Peyer's patch (tissue), 4 donors: ENCODE data around the gene HLA-G. TPM values are rescaled to one million over a fixed set of nuclear protein-coding genes. Genes with fewer than 3 reads are reported as not detected.

Source experiments
- DNase-seq, 3 donors: peaks; one replicate each; pipeline ENCODE4 v3.0.0-alpha.2; 2017 to 2019
- H3K27ac ChIP-seq, 4 donors: fragments of 200-600 bp; sonication (generic); one replicate each; pipeline ENCODE4 v1.5.1; 2016 to 2019
- H3K27me3 ChIP-seq, 2 donors: fragments of 200-600 bp; sonication (generic); one replicate each; pipeline ENCODE4 v1.5.1; 2019
- H3K36me3 ChIP-seq, 3 donors: fragments of 200-600 bp; sonication (generic); one replicate each; pipeline ENCODE4 v1.5.1; 2016 to 2019
- H3K4me1 ChIP-seq, 4 donors: fragments of 200-600 bp; sonication (generic); one replicate each; pipeline ENCODE4 v1.5.1; 2016 to 2019
- H3K4me3 ChIP-seq, 4 donors: fragments of 200-600 bp; sonication (generic); 1 replicate in 3 of 4; 2 replicates in 1 of 4; pipeline ENCODE4 v1.5.1; 2016 to 2019; ENCODE audit warnings: mild to moderate bottlenecking in 1 of 4
- H3K9me3 ChIP-seq, 4 donors: fragments of 200-600 bp; sonication (generic); one replicate each; pipeline ENCODE4 v1.5.1; 2016 to 2019; ENCODE audit warnings: mild to moderate bottlenecking in 1 of 4
- CTCF ChIP-seq, 6 experiments: fragments of 450-650 bp in 4 of 6; fragments of 200-600 bp in 2 of 6; sonication (generic) in 1 of 6; IDR thresholded peaks; one replicate each; pipeline ENCODE4 v1.5.1; 2017 to 2019; ENCODE audit warnings: antibody characterized with exemption in 6 of 6, mild to moderate bottlenecking in 3 of 6, moderate library complexity in 1 of 6
- POLR2A ChIP-seq, 2 donors: fragments of 450-650 bp; IDR thresholded peaks; one replicate each; pipeline ENCODE4 v1.5.1; 2017; ENCODE audit warnings: antibody characterized with exemption in 2 of 2, mild to moderate bottlenecking in 2 of 2, moderate library complexity in 2 of 2
- total RNA-seq, 4 donors: library from RNA; depleted of rRNA; stranded (reverse); fragments of >200 nt; gene quantifications; one replicate each; pipeline ENCODE4 v1.1.0, GENCODE V29; 2016

Gene HLA-G
- total RNA-seq, 4 donors from 2014 or later = 0.67 TPM; not detected in 3

GRCh38 chr6:29847871-29848630 is 20.4 kb downstream of the HLA-G start:
- no peak overlapping the region for H3K4me3 ChIP-seq

DNA sequence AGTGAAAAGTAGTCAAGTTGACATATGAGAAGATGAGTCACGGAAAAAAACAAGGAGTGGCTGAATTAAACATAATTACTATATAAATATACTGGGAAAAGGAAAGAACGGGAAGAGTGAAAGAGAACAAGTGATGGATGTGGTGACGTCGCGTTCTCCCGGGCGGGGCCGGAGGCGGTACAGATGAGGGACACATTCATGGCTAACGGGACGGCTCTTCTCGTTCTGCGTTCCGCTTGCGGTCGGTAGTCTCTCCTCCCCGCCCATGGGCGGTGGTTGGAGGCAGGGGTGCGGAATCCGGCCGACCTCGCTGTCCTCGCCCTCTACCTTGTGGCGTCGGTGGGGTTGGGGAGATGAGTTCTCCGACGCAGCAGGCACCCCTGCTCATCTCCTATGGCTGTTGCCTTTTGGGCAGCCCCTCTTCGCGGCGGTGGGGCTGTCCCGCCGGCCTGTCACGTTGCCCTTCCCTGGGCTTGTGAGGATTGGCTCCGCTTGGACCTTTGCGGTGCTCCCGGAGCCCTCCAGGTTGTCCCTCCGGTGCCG is 22.5 kb downstream of the HLA-G start:
- H3K27me3 ChIP-seq = peaks cover 0 to 4% of the 10 kb centered on the region in 2 donors
- DNase-seq = peak; percentile 54 to 78 (median 65)
- H3K27ac ChIP-seq = no peak overlapping the region
- peak overlapping the region in 3 of 4 donors; percentile 3 to 39 (median 29) for H3K4me3 ChIP-seq
- no peaks in the 10 kb centered on the region for H3K36me3 ChIP-seq
- no peaks in the 10 kb centered on the region for H3K9me3 ChIP-seq
- H3K4me1 ChIP-seq = peaks cover 0 to 7% (median 0%) of the 10 kb centered on the region in 4 donors
- TF ChIP-seq CTCF (IDR thresholded peaks at IDR 0.05) = peak in 1 of 6 experiments; percentile 3
- no peak for TF ChIP-seq POLR2A (IDR thresholded peaks at IDR 0.05)

More at GRCh38 chr6:29847871-29848630, 20.4 kb downstream of the HLA-G start:
- Histone ChIP-seq H3K36me3 (no peaks in the 10 kb centered on the region), H3K4me1 (peaks cover 0 to 7% (median 0%) of the 10 kb centered on the region in 4 donors), H3K27ac (no peak overlapping the region), H3K27me3 (peaks cover 0 to 4% of the 10 kb centered on the region in 2 donors), H3K9me3 (no peaks in the 10 kb centered on the region)
- DNase-seq = peak; percentile 77 to 94 (median 90)
- TF ChIP-seq CTCF (IDR thresholded peaks at IDR 0.05) (peak; percentile 63 to 97 (median 92)), POLR2A (IDR thresholded peaks at IDR 0.05) (peak in 1 of 2 donors; percentile 9)

GRCh38 chr6:29851190-29851589 is 23.6 kb downstream of the HLA-G start:
- DNase-seq = no peak
- no peak for TF ChIP-seq CTCF (IDR thresholded peaks at IDR 0.05)
- TF ChIP-seq POLR2A (IDR thresholded peaks at IDR 0.05) = no peak
- H3K4me1 ChIP-seq = peaks cover 0 to 7% (median 0%) of the 10 kb centered on the region in 4 donors
- H3K9me3 ChIP-seq = no peaks in the 10 kb centered on the region
- no peak overlapping the region for H3K27ac ChIP-seq
- peaks cover 0 to 4% of the 10 kb centered on the region in 2 donors for H3K27me3 ChIP-seq
- H3K36me3 ChIP-seq = no peaks in the 10 kb centered on the region
- no peak overlapping the region for H3K4me3 ChIP-seq

- no peak for DNase-seq
- Histone ChIP-seq H3K27ac (no peak overlapping the region), H3K4me3 (no peak overlapping the region), H3K36me3 (no peaks in the 10 kb centered on the region), H3K4me1 (peaks cover 0 to 7% (median 0%) of the 10 kb centered on the region in 4 donors), H3K9me3 (no peaks in the 10 kb centered on the region), H3K27me3 (peaks cover 0 to 4% of the 10 kb centered on the region in 2 donors)
- TF ChIP-seq CTCF (IDR thresholded peaks at IDR 0.05) = no peak
- TF ChIP-seq POLR2A (IDR thresholded peaks at IDR 0.05) = no peak
These were observed 25.6 kb downstream of the HLA-G start for GRCh38 chr6:29853245-29853644.

DNA sequence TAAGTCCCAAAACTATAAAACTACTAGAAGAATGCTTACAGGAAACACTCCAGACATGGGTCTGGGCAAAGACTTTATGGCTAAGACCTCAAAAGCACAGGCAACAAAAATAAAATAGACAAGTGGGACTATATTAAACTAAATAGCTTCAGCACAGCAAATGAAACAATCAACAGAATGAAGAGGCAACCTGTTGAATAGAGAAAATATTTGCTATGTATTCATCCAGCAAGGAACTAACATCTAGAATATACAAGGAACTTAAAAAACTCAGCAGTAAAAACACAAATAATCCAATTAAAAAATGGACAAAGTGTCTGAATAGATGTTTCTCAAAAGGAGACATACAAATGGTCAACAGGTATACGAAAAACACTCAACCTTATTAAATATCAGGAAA is 30.4 kb downstream of the HLA-G start:
- H3K4me3 ChIP-seq = no peak overlapping the region
- no peak for TF ChIP-seq CTCF (IDR thresholded peaks at IDR 0.05)
- TF ChIP-seq POLR2A (IDR thresholded peaks at IDR 0.05) = no peak
- no peaks in the 10 kb centered on the region for H3K4me1 ChIP-seq
- H3K9me3 ChIP-seq = no peaks in the 10 kb centered on the region
- no peak overlapping the region for H3K27ac ChIP-seq
- H3K27me3 ChIP-seq = no peaks in the 10 kb centered on the region
- no peak for DNase-seq
- H3K36me3 ChIP-seq = no peaks in the 10 kb centered on the region
